ENCODE results near the gene TMEM126B. TPM values are rescaled to one million over a fixed set of nuclear protein-coding genes. Genes with fewer than 3 reads are reported as not detected.

TMEM126B gene
- total and polyA plus RNA-seq, 12 donors, result 39.9 to 125 (median 62.0) TPM

DNA sequence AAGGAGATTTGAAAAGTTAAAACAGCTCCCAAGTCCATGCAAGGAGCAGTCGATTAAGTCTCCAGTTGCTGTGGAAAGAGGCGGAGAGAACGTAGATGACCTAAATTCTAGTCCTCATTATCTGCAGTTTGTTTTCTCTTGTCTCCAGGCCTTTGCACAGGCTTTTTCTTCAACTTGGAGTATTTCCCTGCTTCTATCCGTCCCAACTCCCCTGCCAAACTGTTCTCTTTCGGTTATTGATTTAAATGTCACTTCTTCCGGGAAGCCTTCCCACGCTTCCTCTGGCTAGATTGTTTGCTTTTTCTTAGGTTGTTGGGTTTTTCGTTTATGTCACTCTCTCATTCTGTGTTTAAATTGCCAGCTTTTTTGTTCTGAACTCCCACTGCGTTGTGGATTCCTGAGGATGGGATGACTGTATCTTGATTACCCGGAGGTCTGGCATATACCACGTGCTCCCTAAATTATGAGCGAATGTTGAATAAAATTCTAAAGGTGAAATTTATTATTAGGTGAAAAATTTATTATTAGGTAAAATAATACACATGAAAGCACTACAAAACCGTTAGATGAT, 463 bp downstream of the TMEM126B start:
- WGBS, 4 donors, result 1 to 2% (median 1%) methylated on average over 13 of the region's 13 CpGs
- intact Hi-C loops (cut with DNase I), result loop anchor here in 1 of 2 donors (5.0 kb wide), 1 partner anchor 33 kb away; no protein-coding TSS in a partner anchor
- no peaks in the 10 kb centered on the region for H3K9me3 ChIP-seq (replicated peaks in 1 of 3)
- H3K4me3 ChIP-seq, result peak overlapping the region in 3 of 4 donors; percentile 19 to 79 (median 79)
- TF ChIP-seq, protein P1, sequence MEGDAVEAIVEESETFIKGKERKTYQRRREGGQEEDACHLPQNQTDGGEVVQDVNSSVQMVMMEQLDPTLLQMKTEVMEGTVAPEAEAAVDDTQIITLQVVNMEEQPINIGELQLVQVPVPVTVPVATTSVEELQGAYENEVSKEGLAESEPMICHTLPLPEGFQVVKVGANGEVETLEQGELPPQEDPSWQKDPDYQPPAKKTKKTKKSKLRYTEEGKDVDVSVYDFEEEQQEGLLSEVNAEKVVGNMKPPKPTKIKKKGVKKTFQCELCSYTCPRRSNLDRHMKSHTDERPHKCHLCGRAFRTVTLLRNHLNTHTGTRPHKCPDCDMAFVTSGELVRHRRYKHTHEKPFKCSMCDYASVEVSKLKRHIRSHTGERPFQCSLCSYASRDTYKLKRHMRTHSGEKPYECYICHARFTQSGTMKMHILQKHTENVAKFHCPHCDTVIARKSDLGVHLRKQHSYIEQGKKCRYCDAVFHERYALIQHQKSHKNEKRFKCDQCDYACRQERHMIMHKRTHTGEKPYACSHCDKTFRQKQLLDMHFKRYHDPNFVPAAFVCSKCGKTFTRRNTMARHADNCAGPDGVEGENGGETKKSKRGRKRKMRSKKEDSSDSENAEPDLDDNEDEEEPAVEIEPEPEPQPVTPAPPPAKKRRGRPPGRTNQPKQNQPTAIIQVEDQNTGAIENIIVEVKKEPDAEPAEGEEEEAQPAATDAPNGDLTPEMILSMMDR (IDR thresholded peaks at IDR 0.05), result no peak
- TF ChIP-seq POLR2A (IDR thresholded peaks at IDR 0.05), result no peak
- peak in 1 of 7 donors; percentile 14 for DNase-seq
- H3K4me1 ChIP-seq (replicated peaks in 1 of 2), result peaks cover 10 to 35% of the 10 kb centered on the region in 2 donors
- H3K27ac ChIP-seq, result peak overlapping the region in 4 of 5 donors; percentile 60 to 95 (median 84)
- no peaks in the 10 kb centered on the region for H3K27me3 ChIP-seq
- H3K36me3 ChIP-seq (replicated peaks in 1 of 2), result no peaks in the 10 kb centered on the region

DNA sequence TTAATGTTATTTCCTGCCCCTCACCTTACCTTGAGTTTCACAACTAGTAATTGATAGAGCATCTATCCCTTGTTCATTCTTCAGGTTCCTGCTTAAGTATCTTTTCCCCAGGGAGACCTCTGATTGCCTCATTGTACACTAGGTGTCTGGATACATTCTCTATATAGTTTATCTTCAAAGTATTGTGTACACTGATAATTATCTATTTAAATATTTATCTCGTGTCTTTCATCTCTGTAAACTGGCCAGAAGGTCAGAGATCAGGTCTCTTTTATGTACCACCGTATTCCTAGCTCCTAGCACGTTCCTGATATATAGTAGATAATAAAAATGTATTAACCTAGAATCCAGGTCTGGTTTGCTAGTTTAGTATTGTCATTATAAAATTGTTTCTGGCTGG, 6.4 kb downstream of the TMEM126B start:
- 84 to 88% (median 85%) methylated on average over 3 of the region's 3 CpGs for WGBS, 4 donors
- Histone ChIP-seq H3K27me3 (no peaks in the 10 kb centered on the region), H3K9me3 (replicated peaks in 1 of 3) (no peaks in the 10 kb centered on the region), H3K27ac (no peak overlapping the region), H3K4me1 (replicated peaks in 1 of 2) (peaks cover 1 to 5% of the 10 kb centered on the region in 2 donors), H3K36me3 (replicated peaks in 1 of 2) (peaks cover 0 to 7% of the 10 kb centered on the region in 2 donors), H3K4me3 (no peak overlapping the region)
- intact Hi-C loops (cut with DNase I), result no loop called here
- TF ChIP-seq, protein P1 (IDR thresholded peaks at IDR 0.05), result no peak
- TF ChIP-seq POLR2A (IDR thresholded peaks at IDR 0.05), result no peak
- no peak for DNase-seq

DNA sequence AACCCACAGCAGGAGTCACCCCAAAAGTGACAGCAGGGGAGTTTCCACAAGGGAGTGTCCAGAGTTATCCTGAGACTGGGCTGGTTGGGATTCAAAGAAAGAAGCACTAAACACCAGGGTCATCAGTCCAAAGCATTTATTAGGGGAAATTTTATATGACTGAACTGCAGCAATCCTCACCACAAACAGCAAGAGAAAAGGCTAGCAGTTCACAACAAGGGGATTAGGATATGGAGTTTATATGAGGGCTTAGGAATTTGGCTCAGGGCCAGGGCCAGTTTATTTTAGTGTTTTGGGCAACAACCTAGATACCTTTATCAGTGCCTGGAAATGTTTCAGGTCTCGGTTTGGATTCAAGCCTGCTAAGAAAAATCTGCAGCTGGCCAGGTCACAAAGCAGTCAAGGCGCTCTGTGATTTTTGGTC, 14.8 kb downstream of the TMEM126B start:
- H3K36me3 ChIP-seq (replicated peaks in 1 of 2), result no peaks in the 10 kb centered on the region
- no peak overlapping the region for H3K27ac ChIP-seq
- intact Hi-C loops (cut with DNase I), result no loop called here
- peaks cover 0 to 10% of the 10 kb centered on the region in 2 donors for H3K4me1 ChIP-seq (replicated peaks in 1 of 2)
- no peaks in the 10 kb centered on the region for H3K27me3 ChIP-seq
- H3K9me3 ChIP-seq (replicated peaks in 1 of 3), result no peaks in the 10 kb centered on the region
- 34 to 50% (median 41%) methylated on average over 2 of the region's 2 CpGs for WGBS, 4 donors
- no peak for TF ChIP-seq POLR2A (IDR thresholded peaks at IDR 0.05)
- TF ChIP-seq, protein P1 (IDR thresholded peaks at IDR 0.05), result no peak
- no peak overlapping the region for H3K4me3 ChIP-seq
- no peak for DNase-seq

DNA sequence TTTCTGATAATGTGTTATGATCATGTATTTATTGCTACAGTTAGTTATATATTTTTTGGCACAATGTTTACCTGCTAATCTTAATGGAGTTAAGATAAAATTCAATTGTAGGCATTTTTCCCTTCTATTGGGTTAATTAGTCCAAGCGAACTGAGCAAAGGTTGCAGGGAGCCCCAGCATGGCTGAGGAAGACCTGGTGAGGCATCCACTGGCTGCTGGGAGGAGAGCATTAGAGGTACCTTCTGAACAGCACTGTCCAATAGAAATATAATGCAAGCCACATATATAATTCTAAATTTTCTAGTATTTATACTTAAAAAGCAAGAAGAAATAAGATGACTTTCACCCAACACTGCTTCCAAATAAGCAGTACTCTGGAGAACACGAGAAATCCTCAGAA, 18.7 kb downstream of the TMEM126B start:
- Histone ChIP-seq H3K36me3 (replicated peaks in 1 of 2) (no peaks in the 10 kb centered on the region), H3K4me1 (replicated peaks in 1 of 2) (peaks cover 0 to 26% of the 10 kb centered on the region in 2 donors), H3K27me3 (no peaks in the 10 kb centered on the region), H3K27ac (peak overlapping the region in 4 of 5 donors; percentile 68 to 90 (median 82)), H3K4me3 (peak overlapping the region in 2 of 4 donors; percentile 61 to 71), H3K9me3 (replicated peaks in 1 of 3) (no peaks in the 10 kb centered on the region)
- 29 to 36% (median 31%) methylated on average over 2 of the region's 2 CpGs for WGBS, 4 donors
- no peak for TF ChIP-seq POLR2A (IDR thresholded peaks at IDR 0.05)
- TF ChIP-seq, protein P1 (IDR thresholded peaks at IDR 0.05), result no peak
- DNase-seq, result no peak
- intact Hi-C loops (cut with DNase I), result no loop called here
